MM.1S (cell line): ENCODE measurements around the gene NTM.

Source experiments
- CTCF ChIP-seq: fragments of 300-600 bp; sonication (generic); IDR thresholded peaks from 2 replicates; pipeline ENCODE4 v1.5.1; 2016; ENCODE audit warnings: antibody characterized with exemption, low read length, mixed read lengths
- EZH2 ChIP-seq: fragments of 300-600 bp; sonication (generic); optimal IDR thresholded peaks from 2 replicates; pipeline ENCODE3; 2017; ENCODE audit warnings: low read depth, mild to moderate bottlenecking, antibody characterized with exemption, low read length, mixed read lengths
- EZH2phosphoT487 ChIP-seq: fragments of 300-600 bp; sonication (generic); IDR thresholded peaks from 2 replicates; pipeline ENCODE4 v1.6.1; 2018; ENCODE audit warnings: antibody characterized with exemption, low read length

- TF ChIP-seq CTCF (no peak), EZH2 (no peak), EZH2phosphoT487 (no peak)
Observed at GRCh38 chr11:132187386-132187785, 817.0 kb downstream of the NTM start.
